ENCODE data around the gene TMEM117.
"Not testable (repeated sequence)": the region's sequence is repeated elsewhere in the genome, so short reads cannot be mapped to it uniquely, and the experiment has no call there.

Gene TMEM117

DNA sequence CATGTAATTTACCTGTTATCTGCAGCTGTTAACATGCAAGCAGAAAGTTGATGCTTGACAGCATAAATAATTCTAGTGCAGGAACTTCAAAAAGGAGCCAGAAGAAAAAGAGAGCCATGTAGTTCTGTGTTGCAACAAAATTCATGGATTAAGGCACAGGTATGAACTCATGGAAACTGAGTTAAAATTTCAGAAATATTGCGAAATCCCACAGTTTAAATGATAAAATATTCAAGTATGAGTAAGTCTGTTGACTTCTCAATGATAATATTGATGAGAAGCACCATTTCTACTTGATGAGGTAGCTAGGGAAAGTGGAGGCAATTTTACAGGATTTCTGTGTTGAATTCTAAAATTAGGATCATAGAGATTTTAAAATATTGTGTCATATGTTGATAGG, 290.9 kb downstream of the TMEM117 start:
- DNase-seq = no peak

DNA sequence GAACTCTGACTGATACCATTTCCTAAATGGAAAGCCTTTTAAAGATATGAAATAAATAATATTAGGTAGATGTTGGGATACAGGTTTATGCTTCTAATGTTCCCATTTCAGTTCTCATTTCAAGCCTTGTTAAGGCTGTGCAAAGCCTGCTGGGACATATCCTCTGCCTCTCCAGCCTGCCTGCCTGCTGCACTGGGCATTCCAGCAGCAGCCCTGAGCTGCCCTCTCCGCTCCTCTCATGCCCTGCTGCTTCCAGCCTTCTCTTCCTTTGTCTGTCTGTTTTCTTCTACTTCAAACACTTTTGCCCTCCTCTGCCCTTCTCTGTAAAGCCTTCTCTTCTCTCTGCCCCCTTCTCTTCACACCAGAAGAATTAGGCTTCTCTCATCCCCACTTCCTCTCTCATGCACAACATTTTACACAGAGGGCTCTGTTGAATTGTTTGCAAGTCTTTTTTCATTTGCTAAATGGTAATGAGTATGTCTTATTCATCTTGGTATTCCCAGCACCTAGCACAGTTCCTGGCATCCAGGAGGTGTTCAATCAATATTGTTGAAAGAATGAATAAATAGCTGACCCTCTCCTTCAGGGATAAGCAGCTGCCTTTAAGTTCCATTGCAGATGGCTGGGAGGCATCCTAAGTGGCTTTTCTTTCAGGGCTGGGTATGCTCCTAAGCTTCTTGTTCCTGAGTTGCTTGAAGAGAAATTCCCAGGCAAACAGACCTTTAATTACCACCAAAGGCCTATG, 292.3 kb downstream of the TMEM117 start:
- no peak for DNase-seq

DNA sequence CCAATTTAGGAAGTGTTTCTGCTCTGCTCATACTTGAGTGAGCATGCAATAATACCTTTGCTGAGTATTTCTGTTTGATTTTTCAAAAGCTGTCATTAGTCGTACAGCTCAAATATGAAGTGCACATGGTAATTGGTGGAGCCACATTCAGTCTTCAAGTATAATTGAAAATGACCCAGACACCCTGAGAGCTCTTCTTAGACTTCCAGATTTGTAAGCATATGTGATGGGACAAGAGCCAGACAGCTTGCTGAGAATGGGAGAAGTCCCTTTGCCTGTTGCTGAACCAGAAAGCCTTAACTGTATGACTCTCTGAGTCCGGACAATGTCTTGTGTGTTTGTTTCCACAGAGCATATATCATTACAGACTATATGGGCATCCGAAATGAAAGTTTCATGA, 307.3 kb downstream of the TMEM117 start:
- no peak for DNase-seq

DNA sequence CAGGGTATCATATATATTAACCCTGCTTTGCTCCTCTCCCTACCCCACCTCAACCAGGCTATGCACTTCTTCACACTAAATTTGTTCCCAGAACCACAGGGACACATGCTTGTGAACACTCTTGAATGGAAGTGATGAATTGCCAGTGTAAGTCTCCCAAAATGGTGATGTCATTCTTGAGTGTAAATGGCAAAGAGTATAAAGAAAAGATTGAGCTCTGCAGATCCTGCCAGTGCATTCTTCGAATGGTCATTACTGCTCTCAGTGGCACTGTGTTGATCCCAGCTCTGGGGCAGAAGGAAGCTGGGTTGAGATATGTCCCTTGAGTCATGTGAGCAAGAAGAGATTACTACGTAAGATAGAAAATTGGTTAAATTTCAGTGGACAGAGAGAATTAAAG, 313.1 kb downstream of the TMEM117 start:
- DNase-seq = no peak

DNA sequence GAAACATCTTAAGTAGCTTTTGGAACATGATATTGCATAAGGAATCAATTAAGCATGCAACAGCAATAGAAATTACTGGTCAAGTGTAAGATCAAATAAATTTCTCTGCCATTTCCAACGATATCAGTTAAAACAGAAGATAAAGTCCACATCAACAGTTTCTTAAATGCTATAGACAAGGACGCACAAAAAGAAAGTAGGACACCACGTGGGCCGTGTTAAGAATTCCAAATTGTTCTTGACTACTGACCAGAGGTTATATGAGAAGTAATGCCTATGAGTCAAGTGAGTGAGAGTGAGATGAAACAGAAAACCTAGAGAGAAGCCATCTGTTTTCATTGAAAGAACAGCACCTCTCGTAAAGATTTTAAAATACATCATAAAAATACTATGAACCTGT, 318.2 kb downstream of the TMEM117 start:
- no peak for DNase-seq

DNA sequence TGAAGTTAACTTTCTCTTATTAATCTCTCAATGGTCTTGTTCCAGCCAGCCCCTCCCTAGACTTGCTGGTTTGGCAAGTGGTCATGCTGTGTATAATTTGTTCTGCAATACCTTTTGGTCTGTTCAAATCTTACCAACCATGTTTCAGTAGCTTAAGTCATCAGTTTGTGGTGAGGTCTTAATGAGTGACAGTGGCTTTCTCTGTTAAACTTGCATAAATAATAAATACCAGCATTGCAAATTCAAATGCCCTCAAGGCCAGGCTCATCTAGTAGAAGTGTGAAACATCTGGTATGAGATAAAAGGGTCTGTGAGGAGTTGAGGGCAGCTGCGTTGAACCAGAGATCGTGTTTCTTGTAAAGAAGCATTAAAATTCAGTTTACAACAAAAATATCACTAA, 319.5 kb downstream of the TMEM117 start:
- DNase-seq = no peak

DNA sequence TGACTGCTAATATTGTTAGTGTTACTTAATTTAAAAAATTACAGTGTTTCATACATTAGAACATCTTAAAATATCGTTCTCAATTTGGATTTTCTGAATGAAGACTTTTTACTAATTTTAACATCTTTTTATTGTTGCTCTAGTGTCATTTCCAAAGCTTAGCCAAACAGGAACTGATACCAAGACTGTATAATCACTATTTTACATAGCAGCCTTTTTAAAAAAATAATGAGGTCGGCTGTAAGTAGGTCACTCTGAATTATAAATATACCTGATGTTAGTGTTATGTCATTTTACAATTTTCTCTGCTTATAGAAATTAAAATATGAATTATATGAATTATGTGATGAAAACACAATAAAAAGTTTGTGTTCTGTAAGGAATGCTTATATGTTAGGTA, 321.5 kb downstream of the TMEM117 start:
- DNase-seq = no peak

DNA sequence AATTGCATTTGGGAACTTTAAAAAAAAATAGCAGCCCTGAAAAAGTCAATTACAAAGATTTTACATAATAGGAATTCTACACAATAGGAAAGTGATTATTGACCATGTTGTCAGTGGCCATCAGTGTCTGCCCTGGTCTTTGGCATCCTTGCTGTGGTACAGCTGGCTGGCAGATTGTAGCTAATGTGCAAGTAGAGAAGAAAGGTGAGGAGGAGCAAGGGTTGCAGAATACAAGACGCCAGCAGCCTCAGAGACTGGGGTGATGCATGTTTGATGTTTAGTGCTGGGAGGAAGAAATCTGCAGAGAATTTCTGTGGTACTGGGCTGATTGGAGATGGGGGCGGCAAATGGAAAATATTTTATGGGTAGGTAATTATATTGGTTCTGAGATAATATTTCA, 322.9 kb downstream of the TMEM117 start:
- DNase-seq = no peak

DNA sequence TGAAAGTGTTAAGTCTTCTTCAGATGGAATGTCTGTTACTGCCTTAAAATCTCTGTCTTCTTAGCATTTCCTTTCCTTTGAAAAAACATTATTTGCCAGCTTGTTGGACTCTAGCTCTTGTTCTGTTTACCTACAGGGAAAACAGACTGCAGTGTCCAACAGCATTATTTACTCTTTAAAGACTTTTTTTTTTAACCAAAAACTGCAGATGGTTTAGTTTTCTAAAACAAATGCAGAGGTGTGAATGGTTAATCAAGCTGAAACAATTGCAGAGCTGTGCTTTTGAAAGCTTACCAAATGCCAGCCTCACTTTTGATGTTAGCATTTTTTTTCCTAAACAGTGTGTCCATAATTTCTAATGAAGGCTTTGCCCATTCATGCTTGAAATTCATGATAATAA, 323.3 kb downstream of the TMEM117 start:
- no peak for DNase-seq

DNA sequence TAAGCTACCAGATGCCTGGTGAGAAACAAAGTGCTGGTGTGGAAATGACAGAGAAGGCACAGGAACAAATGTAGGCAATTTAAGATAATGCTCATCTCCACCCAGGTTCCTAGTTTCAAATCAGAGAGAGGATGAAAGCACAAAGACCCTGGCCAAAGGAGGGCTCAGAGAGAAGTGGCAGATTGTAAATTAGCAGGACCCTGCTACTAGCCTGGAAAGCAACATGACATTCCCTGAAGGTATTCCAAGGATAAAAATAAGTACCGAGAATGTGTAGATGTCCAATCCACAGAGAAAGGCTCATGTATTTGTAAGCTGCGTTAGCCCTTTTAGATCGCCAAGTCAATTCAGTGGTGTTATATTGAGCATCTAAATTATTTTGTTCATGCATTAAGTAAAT, 324.0 kb downstream of the TMEM117 start:
- no peak for DNase-seq

DNA sequence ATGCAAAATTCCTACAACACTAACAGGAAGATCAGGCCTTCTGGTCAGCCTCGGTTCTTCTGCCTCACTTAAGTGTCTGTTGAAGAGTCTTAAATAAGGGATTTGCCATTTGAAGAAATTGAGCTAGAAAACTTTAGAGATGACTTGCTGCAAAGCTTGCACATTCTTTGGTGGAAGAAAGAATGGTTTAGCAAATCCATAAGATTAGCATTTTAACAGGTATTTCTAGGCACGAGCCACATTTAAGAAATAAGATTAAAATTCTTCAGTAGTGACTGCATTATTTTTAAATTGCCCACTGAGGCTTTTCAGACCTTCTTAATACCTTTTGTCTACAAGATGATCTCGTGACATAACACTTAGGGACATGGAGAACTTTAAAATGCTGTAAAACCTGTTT, 327.1 kb downstream of the TMEM117 start:
- no peak for DNase-seq

DNA sequence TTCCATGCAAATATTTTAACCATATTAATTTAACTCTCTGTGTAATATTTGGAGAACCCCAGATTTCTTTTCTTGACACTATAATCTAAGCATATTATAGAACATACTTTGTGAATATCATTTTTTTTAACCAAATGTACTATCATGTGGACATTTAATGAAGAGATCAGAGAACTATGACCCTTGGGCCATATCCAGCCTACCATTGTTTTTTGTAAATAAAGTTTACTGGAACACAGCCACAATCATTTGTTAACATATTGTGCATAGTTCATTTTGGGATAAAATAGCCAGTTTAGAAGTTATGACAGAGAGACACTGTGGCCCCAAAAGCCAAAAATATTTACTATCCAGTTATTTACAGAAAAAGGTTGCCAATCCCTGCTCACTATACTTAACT, 338.2 kb downstream of the TMEM117 start:
- no peak for DNase-seq

DNA sequence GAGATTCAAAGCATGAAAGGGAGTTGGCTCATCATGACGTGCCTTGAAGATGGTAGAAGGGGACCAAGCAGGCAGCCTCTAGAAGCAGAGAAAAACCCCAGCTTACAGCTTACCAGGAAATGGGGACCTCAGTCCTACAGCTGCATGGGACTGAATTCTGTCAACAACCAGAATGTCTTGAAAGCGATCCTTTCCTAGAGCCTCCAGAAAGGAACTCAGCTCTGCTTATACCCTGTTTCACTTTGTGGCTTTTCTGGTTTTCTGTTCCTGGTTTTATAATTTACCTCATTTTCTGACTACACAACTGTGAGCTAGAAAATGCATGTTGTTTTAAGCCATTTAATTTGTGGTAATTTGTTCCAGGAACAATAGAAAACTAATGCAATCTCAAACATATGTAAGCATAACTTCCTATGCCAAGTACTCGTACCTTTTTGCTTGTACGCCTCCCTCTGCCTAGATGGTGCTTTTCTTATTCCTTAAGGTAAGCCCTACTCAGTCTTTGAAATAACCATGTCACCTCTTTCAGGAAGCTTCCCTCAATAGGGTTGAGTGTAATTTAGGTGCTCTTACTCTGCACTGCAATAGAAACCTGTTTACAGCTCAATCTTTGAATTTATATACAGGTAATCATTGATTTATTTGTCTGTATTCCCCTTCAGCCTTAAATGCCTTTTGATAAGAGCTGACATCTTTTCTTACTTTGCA, 348.8 kb downstream of the TMEM117 start:
- no peak for DNase-seq

DNA sequence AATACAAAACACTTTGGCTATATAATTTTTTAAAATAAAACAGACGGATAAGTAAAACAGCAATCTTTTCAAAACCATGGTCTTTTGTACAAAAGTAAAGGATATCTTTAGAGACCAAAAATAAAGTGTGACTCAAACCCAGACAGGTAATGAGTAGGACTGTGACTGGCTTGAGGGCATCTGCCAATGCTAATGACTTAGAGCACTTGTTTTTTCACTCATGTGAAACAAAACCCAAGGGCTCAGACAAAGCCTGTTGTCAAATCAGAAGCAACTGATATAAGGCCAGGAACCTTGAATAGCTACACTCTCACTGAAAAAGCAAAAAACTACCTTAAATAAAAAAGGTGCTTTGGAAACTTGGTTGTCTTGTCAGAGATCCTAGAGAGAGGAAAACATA, 357.4 kb downstream of the TMEM117 start:
- DNase-seq = peak in 1 of 2 experiments; percentile 5

DNA sequence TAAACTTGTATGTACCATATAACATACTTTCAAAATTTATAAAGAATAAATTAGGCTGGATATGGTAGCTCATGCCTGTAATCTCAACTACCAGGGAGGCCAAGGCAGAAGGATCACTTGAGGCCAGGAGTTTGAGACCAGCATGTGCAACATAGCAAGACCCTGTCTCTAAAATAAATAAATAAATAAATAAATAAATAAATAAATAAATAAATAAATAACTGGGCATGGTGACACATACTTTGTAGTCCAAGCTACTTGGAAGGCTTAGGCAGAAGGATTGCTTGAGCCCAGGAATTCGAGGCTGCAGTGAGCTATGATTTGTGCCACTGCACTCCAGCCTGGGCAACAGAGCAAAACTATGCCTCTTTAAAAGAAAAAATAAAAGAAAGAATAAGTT, 359.8 kb downstream of the TMEM117 start:
- not testable (repeated sequence) for DNase-seq

DNA sequence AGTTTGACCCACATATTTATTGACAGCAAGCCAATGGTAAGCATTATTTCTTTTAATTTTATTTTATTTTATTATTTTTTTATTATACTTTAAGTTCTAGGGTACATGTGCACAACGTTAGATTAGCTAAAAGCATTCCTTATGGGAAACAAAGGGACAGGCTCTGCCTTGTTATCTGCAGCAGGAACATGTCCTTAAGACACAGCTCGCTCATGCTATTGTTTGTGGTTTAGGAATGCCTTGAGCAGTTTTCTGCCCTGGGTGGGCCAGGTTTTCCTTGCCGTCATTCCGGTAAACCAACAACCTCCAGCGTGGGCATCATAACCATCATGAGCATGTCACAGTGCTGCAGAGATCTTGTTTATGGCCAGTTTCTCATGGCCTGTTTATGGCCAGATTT, 370.2 kb downstream of the TMEM117 start:
- no peak for DNase-seq

DNA sequence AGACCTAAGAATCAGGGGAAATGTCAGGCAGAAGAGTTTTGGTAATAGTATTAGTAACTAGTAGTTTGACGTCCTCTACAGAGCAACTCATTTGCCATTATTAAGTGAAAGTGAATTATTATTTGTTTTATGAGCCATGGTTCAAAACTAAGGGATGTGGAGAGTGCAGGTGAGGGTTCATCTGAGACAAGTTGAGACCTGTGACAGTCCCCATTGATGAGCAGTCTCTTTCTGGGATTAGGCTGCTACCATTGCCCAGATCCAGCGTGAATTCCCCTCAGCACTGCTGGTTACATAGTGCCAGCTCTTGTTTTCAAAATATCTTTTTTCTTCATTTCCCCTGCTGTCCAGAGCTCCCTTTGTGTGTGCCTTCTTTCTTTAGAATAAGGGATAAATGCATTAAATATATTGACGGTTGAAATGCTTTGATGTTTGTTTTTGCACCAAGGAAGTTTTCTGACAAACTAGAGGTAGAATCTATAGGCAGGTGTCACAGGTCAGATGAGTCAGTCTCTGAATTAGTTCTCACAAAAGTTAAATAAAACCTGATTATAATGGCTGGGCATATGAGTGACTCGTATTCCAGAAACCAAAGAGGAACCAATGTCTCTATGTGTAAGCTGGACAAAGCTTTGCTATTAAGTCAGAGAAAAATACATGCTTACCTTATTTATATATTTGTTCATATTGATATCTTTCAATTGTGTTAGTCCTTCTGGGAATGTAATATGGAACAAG, 381.4 kb downstream of the TMEM117 start:
- DNase-seq = no peak

DNA sequence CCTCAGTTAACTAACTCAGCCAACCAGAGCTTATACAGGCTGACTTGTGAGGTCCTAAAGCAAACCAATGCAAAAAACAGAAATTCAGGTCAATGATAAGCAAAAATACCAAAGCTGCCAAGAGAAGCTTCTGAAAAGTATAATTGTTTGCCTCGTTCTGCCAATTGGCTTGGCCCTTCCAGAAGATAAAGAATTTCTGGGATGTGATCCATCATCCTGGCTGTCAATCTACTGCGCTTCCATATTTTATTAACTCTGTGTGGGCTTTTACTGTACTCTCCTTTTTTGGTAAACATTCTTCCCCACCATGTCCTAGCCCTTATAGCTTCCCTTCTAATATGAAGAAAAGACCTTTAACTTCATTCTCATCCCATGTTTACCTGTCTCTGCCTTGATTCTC, 387.9 kb downstream of the TMEM117 start:
- no peak for DNase-seq

DNA sequence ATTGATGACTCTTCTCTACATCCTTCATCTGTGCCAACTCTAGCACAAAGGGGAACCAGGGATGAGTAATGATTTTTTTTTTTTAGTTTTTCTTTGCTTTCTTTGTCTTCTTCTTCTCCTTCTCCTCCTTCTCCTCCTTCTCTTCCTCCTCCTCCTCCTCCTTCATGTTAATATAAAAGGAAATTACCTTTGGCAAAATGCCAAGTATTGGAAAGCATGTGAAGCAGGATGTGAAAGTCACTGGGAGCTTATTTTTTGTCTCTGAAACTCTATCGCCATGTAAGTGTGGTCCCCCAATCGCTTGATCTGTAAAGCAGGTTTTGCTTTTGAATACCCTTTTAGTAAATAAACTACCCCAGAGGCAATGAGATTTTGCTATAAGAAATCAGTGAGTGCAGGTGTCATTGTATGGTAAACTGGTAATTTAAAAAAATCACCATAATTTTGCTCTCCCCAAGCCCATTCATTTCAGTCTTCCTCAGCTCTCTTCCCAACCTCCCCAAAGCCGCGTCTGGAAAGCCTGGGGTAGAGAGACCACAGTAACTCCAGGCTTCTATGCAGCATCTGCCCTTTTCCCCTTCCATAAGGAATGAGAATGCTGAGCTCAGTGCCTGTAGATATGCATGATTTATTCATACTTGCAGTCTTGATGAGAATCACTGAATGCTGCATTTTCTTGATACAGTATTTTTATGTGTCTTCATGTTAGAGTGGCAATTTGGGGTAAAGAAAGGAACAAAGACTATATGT, 388.7 kb downstream of the TMEM117 start:
- no peak for DNase-seq

DNA sequence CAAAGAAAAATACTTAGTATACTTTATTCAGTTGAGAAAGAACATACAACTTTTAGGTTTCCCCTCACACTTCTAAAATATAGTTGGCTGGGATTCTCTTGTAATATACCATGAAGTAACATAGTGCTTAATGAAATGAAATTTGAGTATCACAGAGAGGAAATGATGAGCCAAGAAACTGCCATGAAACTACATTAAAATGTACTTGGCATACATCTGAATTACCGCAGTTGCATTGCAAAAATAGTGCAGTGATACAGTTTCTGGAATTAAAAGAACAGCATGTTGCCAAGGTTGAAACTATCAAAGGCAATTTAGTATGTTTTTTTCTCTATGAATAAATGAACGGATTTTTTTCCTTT, 389.2 kb downstream of the TMEM117 start:
- DNase-seq = no peak

DNA sequence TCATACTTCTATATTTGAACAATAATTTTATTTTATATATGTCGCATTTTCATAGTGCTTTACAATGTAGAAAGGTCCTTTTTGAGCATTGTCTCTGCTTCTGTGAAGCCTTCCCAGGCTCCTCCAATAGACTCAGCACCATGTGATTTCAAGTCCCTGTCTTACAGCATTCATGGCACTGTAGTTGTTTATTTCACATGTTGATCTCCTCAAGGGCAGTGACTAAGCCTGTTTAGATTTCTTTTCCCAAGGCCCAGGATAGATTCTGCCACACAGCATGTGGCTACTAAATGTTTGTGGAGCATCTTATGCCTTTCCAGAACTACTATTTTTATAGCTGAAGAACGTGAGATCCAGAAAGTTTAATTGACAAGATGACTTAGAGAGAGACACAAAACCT, 391.7 kb downstream of the TMEM117 start:
- no peak for DNase-seq

DNA sequence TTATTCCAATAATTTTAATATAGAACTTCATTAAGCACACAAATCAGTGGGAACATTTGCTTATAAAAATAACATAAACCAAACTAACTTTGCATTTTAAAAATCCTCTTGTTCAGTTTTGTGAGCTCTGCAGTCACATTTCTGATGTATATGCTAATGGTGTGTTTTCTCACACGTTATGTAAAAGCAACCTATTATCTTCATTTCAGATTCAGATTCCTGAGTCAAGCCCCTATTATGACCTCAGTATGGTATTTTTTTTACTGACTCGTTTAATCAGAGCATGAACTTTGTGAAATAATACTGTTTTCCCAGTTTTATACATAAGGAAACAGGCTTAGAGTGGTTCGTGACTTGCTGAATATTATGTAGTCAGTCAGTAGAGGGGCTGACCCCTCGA, 394.0 kb downstream of the TMEM117 start:
- DNase-seq = no peak

DNA sequence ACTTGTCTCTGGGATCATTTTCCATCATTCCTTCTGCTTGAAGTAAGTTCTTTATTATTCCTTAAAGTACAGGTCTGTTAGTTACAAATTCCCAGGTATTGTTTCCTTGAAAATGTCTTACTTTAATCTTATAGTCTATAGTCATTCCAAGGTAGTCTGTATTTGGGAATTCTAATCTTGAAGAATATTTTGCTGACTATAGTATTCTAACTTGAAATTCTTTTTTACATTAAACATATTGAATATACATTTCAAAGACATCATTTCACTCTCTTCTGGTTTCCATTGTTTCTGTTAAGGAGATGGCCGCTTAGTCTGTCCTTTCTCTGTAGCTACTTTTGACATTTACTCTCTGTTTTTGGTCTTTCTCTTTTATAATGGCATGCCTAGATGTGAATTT, 399.8 kb downstream of the TMEM117 start:
- no peak for DNase-seq

Measured in SHP77 (cell line).